GM23338 (cell line): ENCODE results near the gene NSMCE4A. TPM values are rescaled to one million over a fixed set of nuclear protein-coding genes. Genes with fewer than 3 reads are reported as not detected.

ENCODE experiments used
- ATAC-seq: fragments of 200-7000 bp; cut with Tn5 transposase; 3 replicates; pipeline ENCODE4 v1.9.1; 2020
- DNase-seq: peaks from one replicate; pipeline ENCODE4 v3.0.0-alpha.2; 2015; ENCODE audit warnings: low spot score
- H2AFZ ChIP-seq: fragments of 200-600 bp; sonication (generic); 2 replicates; pipeline ENCODE4 v1.8.0; 2016; ENCODE audit warnings: antibody characterized with exemption, mild to moderate bottlenecking, moderate library complexity
- H3F3A ChIP-seq: fragments of 200-600 bp; sonication (generic); replicated peaks from 2 replicates; pipeline ENCODE4 v1.8.0; 2017; ENCODE audit warnings: antibody characterized with exemption, mixed run types, low read depth
- H3K27ac ChIP-seq: fragments of 200-600 bp; sonication (generic); 2 replicates; pipeline ENCODE4 v1.6.1; 2016; ENCODE audit warnings: low read depth
- H3K27me3 ChIP-seq: fragments of 200-600 bp; sonication (generic); 2 replicates; pipeline ENCODE4 v1.8.0; 2016; ENCODE audit warnings: mild to moderate bottlenecking, mixed run types, moderate library complexity; ENCODE audit not compliant: insufficient read depth
- H3K36me3 ChIP-seq: fragments of 200-600 bp; sonication (generic); 2 replicates; pipeline ENCODE4 v1.8.0; 2016; ENCODE audit warnings: mild to moderate bottlenecking; ENCODE audit not compliant: insufficient read depth
- H3K4me1 ChIP-seq: fragments of 200-600 bp; sonication (generic); 2 replicates; pipeline ENCODE4 v1.8.0; 2016; ENCODE audit warnings: mild to moderate bottlenecking, moderate library complexity; ENCODE audit not compliant: insufficient read depth
- H3K4me2 ChIP-seq: fragments of 200-600 bp; sonication (generic); 2 replicates; pipeline ENCODE4 v1.7.1; 2017; ENCODE audit warnings: mixed run types
- H3K4me3 ChIP-seq: fragments of 200-600 bp; sonication (generic); 2 replicates; pipeline ENCODE4 v1.6.1; 2016; ENCODE audit warnings: mixed run types
- H3K79me2 ChIP-seq: fragments of 200-600 bp; sonication (generic); replicated peaks from 2 replicates; pipeline ENCODE4 v1.8.0; 2017; ENCODE audit warnings: mild to moderate bottlenecking; ENCODE audit not compliant: insufficient read depth
- H3K9me2 ChIP-seq: fragments of 200-600 bp; sonication (generic); 2 replicates; pipeline ENCODE4 v1.8.0; 2017; ENCODE audit not compliant: insufficient read depth
- H4K20me1 ChIP-seq: fragments of 200-600 bp; sonication (generic); replicated peaks from 2 replicates; pipeline ENCODE4 v1.8.0; 2017; ENCODE audit warnings: mild to moderate bottlenecking; ENCODE audit not compliant: insufficient read depth
- H3K27ac Mint-ChIP-seq: 2 replicates; pipeline ENCODE4 v1.8.0; 2020; ENCODE audit warnings: inconsistent platforms, mild to moderate bottlenecking, moderate library complexity, mixed read lengths
- H3K27me3 Mint-ChIP-seq: 3 replicates; pipeline ENCODE4 v1.8.0; 2022; ENCODE audit warnings: low read depth, mild to moderate bottlenecking, moderate library complexity, mixed read lengths, inconsistent platforms; ENCODE audit not compliant: insufficient read depth, poor library complexity
- H3K36me3 Mint-ChIP-seq: 3 replicates; pipeline ENCODE4 v1.8.0; 2021; ENCODE audit warnings: low read depth, mild to moderate bottlenecking, inconsistent platforms, moderate library complexity, mixed read lengths
- H3K4me1 Mint-ChIP-seq: 3 replicates; pipeline ENCODE4 v1.8.0; 2020; ENCODE audit warnings: mild to moderate bottlenecking, inconsistent platforms, mixed read lengths
- H3K4me3 Mint-ChIP-seq: 3 replicates; pipeline ENCODE4 v1.8.0; 2021; ENCODE audit warnings: moderate library complexity, mild to moderate bottlenecking, inconsistent platforms, mixed read lengths
- H3K9me3 Mint-ChIP-seq: 3 replicates; pipeline ENCODE4 v1.8.0; 2020; ENCODE audit warnings: moderate library complexity, mild to moderate bottlenecking, inconsistent platforms, mixed read lengths
- CREB1 ChIP-seq: fragments of 250-450 bp; sonication (Bioruptor Pico); IDR thresholded peaks from 2 replicates; pipeline ENCODE4 v1.5.0; 2020; ENCODE audit warnings: low read depth, mild to moderate bottlenecking, moderate library complexity
- EZH2 ChIP-seq: fragments of 200-600 bp; sonication (generic); IDR thresholded peaks from one replicate; pipeline ENCODE4 v1.8.0; 2017; ENCODE audit warnings: antibody characterized with exemption, mild to moderate bottlenecking, low read depth; ENCODE audit not compliant: unreplicated experiment
- EZH2phosphoT487 ChIP-seq: fragments of 200-600 bp; sonication (generic); IDR thresholded peaks from one replicate; pipeline ENCODE4 v1.8.1; 2018; ENCODE audit warnings: antibody characterized with exemption; ENCODE audit not compliant: unreplicated experiment
- JUNB ChIP-seq: IDR thresholded peaks from one replicate; pipeline ENCODE4 v1.6.1; 2016; ENCODE audit warnings: antibody characterized with exemption; ENCODE audit not compliant: unreplicated experiment
- NANOG ChIP-seq: IDR thresholded peaks from 2 replicates; pipeline ENCODE4 v1.6.1; 2016; ENCODE audit warnings: antibody characterized with exemption, borderline replicate concordance
- POLR2AphosphoS5 ChIP-seq: IDR thresholded peaks from 2 replicates; pipeline ENCODE4 v1.6.1; 2016; ENCODE audit warnings: antibody characterized with exemption, low read depth
- REST ChIP-seq: IDR thresholded peaks from one replicate; pipeline ENCODE4 v1.6.1; 2018; ENCODE audit warnings: antibody characterized with exemption; ENCODE audit not compliant: unreplicated experiment
- STAT1 ChIP-seq: IDR thresholded peaks from one replicate; pipeline ENCODE4 v1.6.1; 2016; ENCODE audit warnings: antibody characterized with exemption; ENCODE audit not compliant: unreplicated experiment
- ZNF331 ChIP-seq: fragments of 250-450 bp; sonication (Bioruptor Pico); IDR thresholded peaks from 2 replicates; pipeline ENCODE4 v1.5.0; 2020; ENCODE audit warnings: low read depth, mild to moderate bottlenecking, moderate library complexity
- polyA plus RNA-seq: library from polyadenylated mRNA; unstranded; fragments of >200 nt; fragmentation: Nextera tagmentation; extraction: Ambion mirVana; gene quantifications from 2 replicates; pipeline ENCODE4 v1.2.1, GENCODE V29; 2016
- total RNA-seq: library from RNA; depleted of rRNA; stranded (reverse); fragments of >200 nt; shearing (Covaris generic); gene quantifications from 2 replicates; pipeline ENCODE4 v1.2.3, GENCODE V29; 2014
- TF ChIP-seq, protein P1 (sequence below): IDR thresholded peaks from 2 replicates; pipeline ENCODE4 v1.6.1; 2016; ENCODE audit warnings: antibody characterized with exemption

Gene NSMCE4A
- total and polyA plus RNA-seq, 2 experiments from 2014 or later, result 84.8 to 94.9 TPM

DNA sequence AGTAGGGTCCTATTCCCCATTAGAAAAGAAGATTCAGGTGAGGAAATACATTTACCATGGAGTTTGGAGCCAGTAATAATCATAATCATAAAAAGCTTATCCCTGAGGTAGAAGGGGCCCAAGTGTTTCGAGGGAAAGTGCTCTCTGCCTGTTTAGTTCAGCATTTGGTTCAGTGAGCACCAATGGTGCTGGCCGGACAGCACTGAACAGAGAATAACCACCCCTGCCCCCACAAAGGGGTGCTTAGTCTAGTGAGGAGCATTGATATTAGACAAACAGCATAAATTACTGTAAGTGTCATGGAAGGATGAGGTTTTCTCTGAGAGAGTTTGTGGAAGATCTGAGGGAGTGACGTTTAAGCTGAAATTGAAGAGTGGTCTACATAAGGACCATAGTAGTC lies 25.6 kb downstream of the NSMCE4A start:
- no peaks in the 10 kb centered on the region for H3K36me3 Mint-ChIP-seq

GRCh38 chr10:121949049-121949448 lies 26.0 kb downstream of the NSMCE4A start:
- Mint-ChIP-seq H3K36me3 (no peaks in the 10 kb centered on the region), H3K27me3 (peaks cover 4% of the 10 kb centered on the region), H3K4me3 (no peak overlapping the region), H3K4me1 (peaks cover 10% of the 10 kb centered on the region), H3K27ac (no peak overlapping the region), H3K9me3 (no peaks in the 10 kb centered on the region)
- H3K4me1 ChIP-seq, result no peaks in the 10 kb centered on the region
- no peak overlapping the region for H3K27ac ChIP-seq
- no peak overlapping the region for H3K4me3 ChIP-seq
- DNase-seq (no peak), ATAC-seq (no peak)
- H2AFZ ChIP-seq, result no peak overlapping the region
- TF ChIP-seq NANOG (no peak), STAT1 (no peak), EZH2 (no peak), POLR2AphosphoS5 (no peak)
- TF ChIP-seq, protein P1, sequence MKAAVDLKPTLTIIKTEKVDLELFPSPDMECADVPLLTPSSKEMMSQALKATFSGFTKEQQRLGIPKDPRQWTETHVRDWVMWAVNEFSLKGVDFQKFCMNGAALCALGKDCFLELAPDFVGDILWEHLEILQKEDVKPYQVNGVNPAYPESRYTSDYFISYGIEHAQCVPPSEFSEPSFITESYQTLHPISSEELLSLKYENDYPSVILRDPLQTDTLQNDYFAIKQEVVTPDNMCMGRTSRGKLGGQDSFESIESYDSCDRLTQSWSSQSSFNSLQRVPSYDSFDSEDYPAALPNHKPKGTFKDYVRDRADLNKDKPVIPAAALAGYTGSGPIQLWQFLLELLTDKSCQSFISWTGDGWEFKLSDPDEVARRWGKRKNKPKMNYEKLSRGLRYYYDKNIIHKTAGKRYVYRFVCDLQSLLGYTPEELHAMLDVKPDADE, result no peak
- H3K79me2 ChIP-seq, result no peaks in the 10 kb centered on the region
- no peaks in the 10 kb centered on the region for H3K36me3 ChIP-seq
- no peak overlapping the region for H3K4me2 ChIP-seq
- H3K9me2 ChIP-seq, result no peaks in the 10 kb centered on the region
- no peaks in the 10 kb centered on the region for H3K27me3 ChIP-seq
- H3F3A ChIP-seq, result no peaks in the 10 kb centered on the region
- H4K20me1 ChIP-seq, result no peaks in the 10 kb centered on the region

More for the DNA sequence above, 25.6 kb downstream of the NSMCE4A start:
- TF ChIP-seq EZH2phosphoT487 (no peak), CREB1 (CRISPR knock-in tag) (no peak), JUNB (no peak), REST (no peak), POLR2AphosphoS5 (no peak), ZNF331 (no peak)
- DNase-seq (no peak), ATAC-seq (no peak; the same call in 2 of the 3 replicates)
- Histone ChIP-seq H4K20me1 (no peaks in the 10 kb centered on the region), H3K9me2 (no peaks in the 10 kb centered on the region), H3K4me3 (no peak overlapping the region), H3K4me1 (no peaks in the 10 kb centered on the region), H3K27ac (no peak overlapping the region), H3F3A (no peaks in the 10 kb centered on the region), H2AFZ (no peak overlapping the region), H3K4me2 (no peak overlapping the region), H3K79me2 (no peaks in the 10 kb centered on the region), H3K27me3 (no peaks in the 10 kb centered on the region), H3K36me3 (no peaks in the 10 kb centered on the region)
- peaks cover 10% of the 10 kb centered on the region for H3K4me1 Mint-ChIP-seq
- peaks cover 4% of the 10 kb centered on the region for H3K27me3 Mint-ChIP-seq
- no peak overlapping the region; the same call in 1 of the 2 replicates for H3K27ac Mint-ChIP-seq
- H3K9me3 Mint-ChIP-seq, result no peaks in the 10 kb centered on the region
- H3K4me3 Mint-ChIP-seq, result no peak overlapping the region
